KOPT-K1 (cell line): ENCODE data around the gene STK11.
A peak's percentile ranks its signal among the peaks of the same experiment; 100 is the strongest.

Source experiments
- H3K27ac ChIP-seq: fragments of 200-600 bp; sonication (generic); 2 replicates; pipeline ENCODE4 v1.5.1; 2016; ENCODE audit warnings: antibody characterized with exemption, mild to moderate bottlenecking, low read depth, low read length; ENCODE audit not compliant: poor library complexity, severe bottlenecking
- H3K36me3 ChIP-seq: fragments of 200-600 bp; sonication (generic); 2 replicates; pipeline ENCODE4 v1.5.1; 2017; ENCODE audit warnings: antibody characterized with exemption, mild to moderate bottlenecking, low read length, moderate library complexity; ENCODE audit not compliant: insufficient read depth
- H3K9me3 ChIP-seq: fragments of 200-600 bp; sonication (generic); 2 replicates; pipeline ENCODE4 v1.5.1; 2017; ENCODE audit warnings: antibody characterized with exemption, low read length, mild to moderate bottlenecking; ENCODE audit not compliant: insufficient read depth, poor library complexity, severe bottlenecking

The STK11 gene

GRCh38 chr19:1260749-1261537 lies 55.4 kb downstream of the STK11 start:
- Histone ChIP-seq H3K27ac (peak overlapping the region; percentile 88), H3K9me3 (no peaks in the 10 kb centered on the region), H3K36me3 (peaks cover 25% of the 10 kb centered on the region)

GRCh38 chr19:1261538-1261797 lies 55.9 kb downstream of the STK11 start:
- H3K36me3 ChIP-seq, result peaks cover 20% of the 10 kb centered on the region
- H3K9me3 ChIP-seq, result no peaks in the 10 kb centered on the region
- peak overlapping the region; percentile 87 for H3K27ac ChIP-seq

GRCh38 chr19:1261798-1262622 lies 56.4 kb downstream of the STK11 start:
- Histone ChIP-seq H3K27ac (peak overlapping the region; percentile 87), H3K9me3 (no peaks in the 10 kb centered on the region), H3K36me3 (peaks cover 14% of the 10 kb centered on the region)

- no peaks in the 10 kb centered on the region for H3K9me3 ChIP-seq
- peak overlapping the region; percentile 87 for H3K27ac ChIP-seq
- H3K36me3 ChIP-seq, result peaks cover 8% of the 10 kb centered on the region
These were observed 57.1 kb downstream of the STK11 start for GRCh38 chr19:1262623-1263123.

- no peak overlapping the region for H3K27ac ChIP-seq
- H3K9me3 ChIP-seq, result no peaks in the 10 kb centered on the region
- peaks cover 3% of the 10 kb centered on the region; the same call in 1 of the 2 replicates for H3K36me3 ChIP-seq
These were observed 57.6 kb downstream of the STK11 start for GRCh38 chr19:1263188-1263587.

GRCh38 chr19:1264801-1265614 lies 59.4 kb downstream of the STK11 start:
- Histone ChIP-seq H3K27ac (no peak overlapping the region), H3K9me3 (no peaks in the 10 kb centered on the region)

GRCh38 chr19:1265615-1266128 lies 60.1 kb downstream of the STK11 start:
- peaks cover 8% of the 10 kb centered on the region for H3K36me3 ChIP-seq
- H3K9me3 ChIP-seq, result no peaks in the 10 kb centered on the region
- no peak overlapping the region for H3K27ac ChIP-seq

More at GRCh38 chr19:1264801-1265614, 59.4 kb downstream of the STK11 start:
- H3K36me3 ChIP-seq, result 0 out of 2 replicates have a peak, but pooled peaks cover under 1% of the 10 kb centered on the region

- Histone ChIP-seq H3K36me3 (peaks cover 14% of the 10 kb centered on the region), H3K27ac (peak overlapping the region; percentile 21), H3K9me3 (no peaks in the 10 kb centered on the region)
These were observed 60.7 kb downstream of the STK11 start for GRCh38 chr19:1266129-1266915.

GRCh38 chr19:1266916-1267476 lies 61.4 kb downstream of the STK11 start:
- H3K36me3 ChIP-seq, result peaks cover 21% of the 10 kb centered on the region
- peak overlapping the region; percentile 21 for H3K27ac ChIP-seq
- no peaks in the 10 kb centered on the region for H3K9me3 ChIP-seq

GRCh38 chr19:1267477-1268225 lies 62.1 kb downstream of the STK11 start:
- H3K36me3 ChIP-seq, result peaks cover 27% of the 10 kb centered on the region
- H3K9me3 ChIP-seq, result no peaks in the 10 kb centered on the region
- H3K27ac ChIP-seq, result no peak overlapping the region

- Histone ChIP-seq H3K36me3 (peaks cover 35% of the 10 kb centered on the region), H3K9me3 (no peaks in the 10 kb centered on the region), H3K27ac (peak overlapping the region; percentile 95)
These were observed 62.9 kb downstream of the STK11 start for GRCh38 chr19:1268226-1269064.

GRCh38 chr19:1269065-1269477 lies 63.5 kb downstream of the STK11 start, which contains the start of gene CIRBP:
CIRBP (plus strand) TSS chr19:1269332; CDS start chr19:1270934, 1,602 bp downstream.
- H3K9me3 ChIP-seq, result no peaks in the 10 kb centered on the region
- H3K27ac ChIP-seq, result peak within 1 kb of the TSS; percentile 95
- H3K36me3 ChIP-seq, result peaks cover 42% of the 10 kb centered on the region
